IPS-18c (cell line): ENCODE measurements around the gene API5.

ENCODE experiments used
- H3K4me3 ChIP-seq: 2 replicates; pipeline ENCODE4 v1.7.0; 2013; ENCODE audit warnings: low read depth, mild to moderate bottlenecking, low read length, moderate library complexity; ENCODE audit not compliant: insufficient read depth
- H3K9me3 ChIP-seq: one replicate; pipeline ENCODE4 v1.6.1; 2013; ENCODE audit warnings: mild to moderate bottlenecking, low read length, moderate library complexity; ENCODE audit not compliant: control insufficient read depth, insufficient read depth

API5 gene

DNA sequence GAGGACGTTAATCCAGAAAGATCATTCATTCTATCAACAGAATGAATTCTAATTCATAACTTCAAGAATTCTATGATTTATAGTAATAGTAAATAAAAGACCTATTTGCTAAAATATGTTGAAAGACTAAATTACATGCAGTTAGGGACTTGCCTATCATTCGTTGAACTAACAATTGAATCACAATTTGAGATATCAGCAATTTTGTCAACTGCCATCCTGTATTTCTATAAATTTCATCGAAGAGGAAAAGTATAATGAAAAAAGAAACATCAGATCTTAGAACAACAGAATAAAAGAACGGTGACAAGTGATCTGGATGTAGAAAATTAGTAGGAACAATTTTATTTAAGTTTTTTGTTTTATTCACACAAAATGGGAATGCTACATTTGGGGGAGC, 42.5 kb downstream of the API5 start:
- peaks cover 2% of the 10 kb centered on the region for H3K9me3 ChIP-seq

DNA sequence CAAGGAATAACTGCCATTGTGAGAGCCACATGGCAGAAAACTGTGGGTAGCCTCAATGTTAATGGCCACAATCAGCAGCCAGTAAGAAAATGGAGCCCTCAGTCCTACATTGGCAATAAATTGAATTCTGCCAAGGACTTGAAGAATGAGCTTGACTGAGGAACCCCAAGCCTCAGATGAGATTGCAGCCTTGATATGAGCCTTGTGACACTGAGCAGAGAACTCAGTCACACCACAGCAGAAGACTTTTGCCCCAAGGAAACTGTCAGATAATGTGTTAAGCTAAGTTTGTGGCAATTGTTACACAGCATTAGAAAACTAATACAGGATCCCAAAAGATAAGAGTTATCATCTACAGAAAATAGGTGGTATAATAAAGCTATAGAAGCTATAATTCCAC, 44.5 kb downstream of the API5 start:
- H3K9me3 ChIP-seq = peaks cover 2% of the 10 kb centered on the region
- no peak overlapping the region for H3K4me3 ChIP-seq

More for the DNA sequence above, 42.5 kb downstream of the API5 start:
- no peak overlapping the region for H3K4me3 ChIP-seq

DNA sequence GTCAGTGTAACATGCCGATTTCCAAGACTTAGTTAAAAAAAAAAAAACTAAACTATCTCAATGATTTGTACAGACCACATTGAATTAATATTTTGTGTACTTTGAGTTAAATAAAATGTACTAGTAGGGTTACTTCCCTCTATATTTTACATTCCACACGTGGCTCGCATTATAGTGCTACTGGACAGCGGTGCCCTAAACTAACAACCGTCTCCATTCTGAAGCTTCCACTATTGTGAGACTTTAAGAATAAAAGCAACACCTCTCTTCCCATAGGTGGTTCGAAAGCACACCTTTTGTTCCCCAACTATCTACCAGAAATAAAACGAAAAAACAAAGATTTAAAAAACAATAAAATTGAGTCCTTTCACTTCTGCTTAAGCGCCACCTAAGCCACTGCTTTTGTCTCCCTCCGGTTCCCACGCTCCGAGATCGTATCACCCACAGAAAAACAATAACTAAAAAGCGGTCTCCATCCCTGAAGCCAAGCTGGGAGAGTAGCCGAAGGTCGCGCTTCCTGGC, 46.5 kb downstream of the API5 start:
- Histone ChIP-seq H3K4me3 (peak overlapping the region; percentile 97), H3K9me3 (no peaks in the 10 kb centered on the region)

DNA sequence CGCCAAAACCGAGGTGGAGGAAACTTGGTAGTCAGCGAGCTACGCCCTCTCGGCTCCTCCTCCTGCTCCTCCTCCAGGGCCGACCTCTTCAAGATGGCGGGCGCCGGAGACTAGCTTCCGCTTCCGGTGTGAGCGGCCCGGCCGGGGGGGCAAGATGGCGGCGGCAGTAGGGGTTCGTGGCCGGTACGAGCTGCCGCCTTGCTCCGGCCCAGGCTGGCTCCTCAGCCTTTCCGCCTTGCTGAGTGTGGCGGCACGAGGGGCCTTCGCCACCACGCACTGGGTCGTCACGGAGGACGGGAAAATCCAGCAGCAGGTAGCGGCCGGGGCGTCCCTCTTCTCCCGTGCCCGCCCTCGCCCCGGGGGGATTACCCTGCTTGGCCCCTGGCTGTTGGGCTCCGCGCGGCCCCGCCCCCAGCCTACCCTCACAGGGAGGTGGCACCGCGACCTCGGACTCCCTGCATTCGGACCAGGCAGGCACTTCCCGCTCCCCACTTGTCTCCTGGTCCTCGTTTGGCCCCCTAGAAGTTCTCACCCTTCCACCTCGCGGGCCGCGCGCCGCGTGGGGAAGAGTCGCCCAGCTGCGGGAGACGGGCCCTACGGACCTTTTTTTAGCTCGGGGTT, 47.1 kb downstream of the API5 start, which contains the start of gene TTC17:
Gene TTC17 (plus strand): TSS at position 120 of the 621 bp plus-strand sequence. CDS start 35 bp downstream, at position 155.
- Histone ChIP-seq H3K9me3 (no peaks in the 10 kb centered on the region), H3K4me3 (peak within 1 kb of the TSS; percentile 97)

DNA sequence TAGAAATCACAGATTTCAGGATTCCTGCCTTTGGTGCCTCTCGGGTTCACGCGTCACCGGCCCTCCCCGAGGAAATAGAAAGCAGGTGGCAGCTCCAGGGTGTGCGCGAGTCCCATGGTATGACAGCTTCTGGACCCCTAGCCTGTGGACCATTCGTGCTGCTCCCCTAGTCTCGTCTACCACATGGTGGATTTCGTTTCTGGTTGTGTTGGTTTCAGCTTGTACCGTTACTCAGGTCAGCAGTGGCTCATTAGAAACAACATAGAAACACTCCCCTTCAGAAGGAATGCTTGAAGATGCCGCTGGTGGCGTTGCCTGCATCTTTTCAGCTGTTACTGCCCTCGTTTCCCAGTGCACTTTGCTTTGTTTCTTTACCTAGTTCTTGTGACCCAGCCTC, 47.6 kb downstream of the API5 start:
- Histone ChIP-seq H3K4me3 (peak overlapping the region; percentile 97), H3K9me3 (no peaks in the 10 kb centered on the region)

DNA sequence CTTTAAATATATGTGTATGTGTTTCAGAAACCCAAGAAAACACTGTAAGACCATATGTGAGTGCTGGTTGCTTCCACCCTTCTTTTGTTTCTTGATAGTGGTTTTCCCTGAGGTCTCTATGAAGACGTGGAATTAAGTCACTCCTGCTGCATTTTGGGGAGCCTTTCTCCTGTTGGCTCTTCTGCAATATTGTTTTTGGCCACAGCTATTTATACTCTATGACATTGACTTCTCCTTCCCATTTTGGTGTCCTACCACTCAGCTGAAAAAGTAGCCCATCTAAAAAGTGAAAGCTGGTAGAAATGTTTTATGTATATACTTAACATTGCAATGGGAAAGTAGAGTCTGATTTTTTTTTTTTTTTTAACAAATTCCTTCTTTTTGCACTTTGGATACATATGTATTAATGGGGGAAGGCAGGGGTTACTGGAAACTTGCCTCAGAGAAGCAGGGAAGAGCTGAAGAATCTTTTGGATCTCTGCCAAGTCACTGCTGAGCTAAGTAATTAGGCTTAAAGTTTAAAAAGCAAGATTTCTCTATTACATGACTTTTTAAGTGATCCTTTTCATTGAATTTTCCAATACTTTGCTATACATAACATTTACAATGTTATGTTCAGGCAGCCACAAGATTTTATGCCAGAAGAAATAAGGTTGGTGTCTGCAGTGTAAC, 48.7 kb downstream of the API5 start:
- no peaks in the 10 kb centered on the region for H3K9me3 ChIP-seq
- peak overlapping the region; percentile 97; the same call in 1 of the 2 replicates for H3K4me3 ChIP-seq

DNA sequence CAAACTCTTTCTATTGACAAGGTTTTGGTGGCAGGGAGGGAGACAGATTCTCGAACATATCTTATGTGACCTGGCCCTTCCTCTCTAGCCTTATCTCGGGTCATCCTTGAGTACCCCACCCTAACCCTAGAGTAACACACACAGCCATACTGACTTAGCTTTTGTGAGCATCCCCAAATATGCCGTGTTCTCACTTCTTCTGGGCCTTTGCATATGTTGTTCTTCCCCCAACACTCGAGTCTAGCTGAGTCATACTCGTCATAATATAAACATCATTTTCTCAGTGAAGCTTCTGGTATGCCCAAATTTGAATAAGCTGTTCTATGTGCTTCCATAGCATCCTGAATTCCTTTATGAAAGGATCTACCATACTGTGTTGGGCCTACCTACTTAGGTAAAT, 54.9 kb downstream of the API5 start:
- no peaks in the 10 kb centered on the region for H3K9me3 ChIP-seq
- H3K4me3 ChIP-seq = no peak overlapping the region

DNA sequence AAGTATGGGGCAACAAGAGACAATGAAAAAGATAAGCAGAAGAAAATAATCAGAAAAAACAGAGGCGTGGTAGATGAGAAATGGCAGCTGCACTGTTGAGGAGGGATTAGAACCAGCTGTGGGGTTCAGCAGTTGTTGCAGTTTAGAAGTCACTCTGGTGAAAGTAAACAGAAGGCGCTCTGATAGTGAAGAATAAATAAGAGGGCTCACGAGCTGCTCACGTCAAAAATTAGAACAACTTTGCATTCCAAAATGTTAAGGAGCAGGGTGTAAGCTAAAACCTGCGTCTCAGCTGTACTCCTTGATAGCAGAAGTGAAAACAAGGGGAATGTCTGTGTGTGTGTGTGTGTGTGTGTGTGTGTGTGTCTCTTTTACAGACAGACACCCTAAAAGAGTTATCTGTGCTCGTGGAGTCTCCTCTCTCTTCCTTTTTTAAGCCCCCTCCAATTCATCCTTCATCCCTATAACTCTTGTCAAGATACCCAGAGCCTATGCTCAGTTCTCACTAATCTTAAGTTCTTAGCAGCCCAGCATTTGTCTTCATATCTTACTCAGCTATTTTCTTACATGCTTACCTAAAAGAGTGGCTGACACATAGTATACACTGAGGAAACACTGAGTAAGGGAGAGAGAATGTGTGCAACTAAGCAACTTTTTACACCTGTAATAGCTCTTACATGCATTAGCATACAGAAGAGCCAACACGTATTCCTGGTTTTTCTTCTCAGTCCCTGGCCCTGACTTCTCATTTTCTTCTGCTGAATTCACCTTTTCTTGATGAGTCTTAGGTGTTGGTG, 55.8 kb downstream of the API5 start:
- Histone ChIP-seq H3K4me3 (no peak overlapping the region), H3K9me3 (no peaks in the 10 kb centered on the region)

DNA sequence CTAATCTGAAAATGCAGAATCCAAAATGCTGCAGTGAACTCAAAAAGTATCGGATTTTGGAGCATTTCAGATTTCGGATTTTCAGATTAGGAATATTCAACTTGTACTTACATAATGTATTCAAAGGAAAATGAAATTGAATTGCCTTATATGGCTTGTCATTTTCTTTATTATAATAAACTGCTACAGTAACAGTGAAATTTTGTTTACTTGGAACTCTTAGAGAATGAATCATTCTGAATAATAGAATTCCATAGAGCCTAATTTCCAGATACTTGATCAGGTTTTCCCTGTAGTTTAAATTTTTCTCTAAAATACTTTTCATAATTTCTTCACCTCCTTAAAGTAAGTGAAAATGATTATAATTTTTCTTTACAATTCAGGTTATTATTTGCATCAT, 64.3 kb downstream of the API5 start:
- Histone ChIP-seq H3K9me3 (no peaks in the 10 kb centered on the region), H3K4me3 (no peak overlapping the region)

DNA sequence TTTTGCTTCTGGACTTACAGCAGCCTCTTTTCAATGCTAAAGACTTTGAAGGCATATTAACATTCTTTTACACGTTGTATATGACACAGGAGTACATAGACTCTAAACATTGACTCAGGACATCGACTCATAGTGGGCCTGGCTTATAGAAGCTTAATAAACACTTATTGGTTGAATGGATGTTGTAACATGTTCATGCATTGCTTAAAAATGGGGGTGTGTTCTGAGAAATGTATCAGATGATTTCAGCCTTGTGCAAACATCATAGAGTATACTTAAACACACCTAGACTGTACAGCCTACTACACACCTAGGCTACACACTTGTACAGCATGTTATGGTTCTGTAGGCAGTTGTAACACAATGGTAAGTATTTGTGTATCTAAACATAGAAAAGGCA, 64.8 kb downstream of the API5 start:
- Histone ChIP-seq H3K4me3 (no peak overlapping the region), H3K9me3 (no peaks in the 10 kb centered on the region)

DNA sequence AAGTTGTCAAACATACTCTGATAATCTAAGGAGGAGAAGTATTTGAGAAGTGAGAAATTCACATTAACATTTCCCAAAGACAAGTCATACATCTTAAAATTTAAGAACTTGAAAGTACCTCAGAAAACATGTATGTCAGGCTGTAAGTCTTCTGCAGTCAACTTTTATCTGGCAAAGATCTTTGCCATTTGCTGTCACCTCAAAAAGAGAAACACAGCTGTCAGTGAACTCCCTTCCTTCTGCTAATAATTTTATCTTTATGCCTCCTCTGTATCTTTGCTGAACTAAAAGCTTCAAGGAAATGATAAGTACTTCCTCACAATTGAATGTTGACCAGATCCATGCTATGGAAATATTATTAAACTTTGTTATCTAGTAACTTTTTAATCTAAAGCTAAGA, 65.6 kb downstream of the API5 start:
- H3K4me3 ChIP-seq = no peak overlapping the region

DNA sequence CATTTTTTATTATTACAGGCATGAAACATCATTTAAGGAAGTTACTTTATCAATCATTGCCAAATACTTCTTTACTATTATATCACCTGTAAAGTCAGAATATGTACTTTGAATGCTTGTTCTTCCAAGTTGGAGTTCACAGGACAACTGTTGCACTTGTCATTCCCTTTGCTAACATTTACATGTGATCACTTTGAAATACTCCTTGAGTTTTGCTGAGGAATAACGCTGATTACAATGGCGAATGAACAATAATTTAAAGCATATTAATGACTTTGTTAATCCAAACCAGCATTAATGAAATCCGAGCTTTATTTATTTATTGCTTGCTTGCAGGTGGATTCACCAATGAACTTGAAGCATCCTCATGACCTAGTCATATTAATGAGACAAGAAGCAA, 67.1 kb downstream of the API5 start:
- peaks cover 2% of the 10 kb centered on the region for H3K9me3 ChIP-seq
- H3K4me3 ChIP-seq = no peak overlapping the region

More for the DNA sequence above, 65.6 kb downstream of the API5 start:
- no peaks in the 10 kb centered on the region for H3K9me3 ChIP-seq

DNA sequence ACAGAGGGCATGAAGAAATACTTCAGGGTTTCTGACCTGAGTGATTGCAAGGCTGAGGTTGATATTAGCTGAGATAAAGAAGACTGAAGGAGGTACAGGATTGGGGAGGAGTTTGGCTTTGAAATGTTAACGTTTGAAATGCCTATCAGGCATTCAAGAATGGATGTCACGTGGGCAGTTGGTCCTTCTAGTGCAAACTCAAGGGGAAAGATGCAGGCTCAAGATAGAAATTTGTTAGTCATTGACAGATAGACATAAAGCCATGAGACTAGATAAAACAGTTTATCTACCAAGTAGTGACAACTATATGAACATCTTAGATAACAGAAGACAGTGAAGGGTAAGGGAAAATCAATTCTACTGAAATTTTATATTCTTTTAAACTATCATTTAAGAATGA, 70.0 kb downstream of the API5 start:
- Histone ChIP-seq H3K9me3 (peaks cover 2% of the 10 kb centered on the region), H3K4me3 (no peak overlapping the region)

DNA sequence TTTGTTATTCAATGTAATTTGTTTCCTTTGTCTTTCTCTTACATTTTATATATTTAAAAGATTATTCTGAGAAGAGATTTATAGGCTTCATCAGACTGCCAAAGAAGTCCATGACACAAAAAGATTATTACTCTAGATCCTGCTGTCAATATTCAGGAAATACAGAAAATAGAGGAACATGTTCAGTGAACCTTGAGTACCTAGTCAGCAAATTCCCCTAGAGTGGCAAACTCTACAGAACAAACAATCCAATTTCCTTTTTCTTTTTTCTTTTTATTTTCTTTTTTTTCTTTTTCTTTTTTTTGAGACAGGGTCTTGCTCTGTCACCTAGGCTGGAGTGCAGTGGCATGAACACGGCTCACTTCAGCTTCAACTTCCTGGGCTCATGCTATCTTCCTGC, 70.8 kb downstream of the API5 start:
- H3K4me3 ChIP-seq = no peak overlapping the region
- peaks cover 2% of the 10 kb centered on the region for H3K9me3 ChIP-seq

DNA sequence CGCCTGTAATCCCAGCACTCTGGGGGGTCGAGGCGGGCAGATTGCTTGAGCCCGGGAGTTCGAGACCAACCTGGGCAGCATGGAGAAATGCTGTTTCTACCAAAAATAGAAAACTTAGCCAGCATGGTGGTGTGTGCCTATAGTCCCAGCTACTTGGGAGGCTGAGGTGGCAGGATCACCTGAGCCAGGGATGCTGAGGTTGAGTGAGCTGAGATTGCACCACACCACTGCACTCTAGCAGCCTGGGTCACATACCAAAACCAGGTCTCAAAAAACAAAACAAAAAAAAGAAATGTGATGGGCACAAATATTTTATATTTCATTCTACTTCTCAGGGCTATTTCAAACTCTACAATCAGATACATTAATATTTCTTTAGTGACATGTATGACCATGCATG, 72.6 kb downstream of the API5 start:
- Histone ChIP-seq H3K9me3 (peaks cover 2% of the 10 kb centered on the region), H3K4me3 (no peak overlapping the region)

DNA sequence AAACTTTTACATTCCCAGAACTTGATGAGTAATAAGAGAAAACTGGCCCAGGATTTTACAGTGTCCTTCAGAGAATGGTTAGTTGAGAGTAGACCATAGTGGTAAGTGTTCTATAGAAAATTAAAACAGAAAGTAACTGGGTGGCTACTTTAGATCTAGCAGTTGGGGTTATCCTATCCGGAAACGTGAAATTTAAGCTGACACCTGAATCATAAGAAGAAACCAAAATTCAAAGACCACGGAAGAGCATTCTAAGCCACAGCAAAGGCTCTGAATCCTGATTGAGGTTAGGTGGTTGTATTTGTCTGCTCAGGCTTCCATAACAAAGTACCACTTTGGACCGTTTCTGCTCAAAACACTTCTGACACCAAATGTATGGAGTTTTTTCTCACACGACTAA, 80.9 kb downstream of the API5 start:
- Histone ChIP-seq H3K9me3 (no peaks in the 10 kb centered on the region), H3K4me3 (no peak overlapping the region)

DNA sequence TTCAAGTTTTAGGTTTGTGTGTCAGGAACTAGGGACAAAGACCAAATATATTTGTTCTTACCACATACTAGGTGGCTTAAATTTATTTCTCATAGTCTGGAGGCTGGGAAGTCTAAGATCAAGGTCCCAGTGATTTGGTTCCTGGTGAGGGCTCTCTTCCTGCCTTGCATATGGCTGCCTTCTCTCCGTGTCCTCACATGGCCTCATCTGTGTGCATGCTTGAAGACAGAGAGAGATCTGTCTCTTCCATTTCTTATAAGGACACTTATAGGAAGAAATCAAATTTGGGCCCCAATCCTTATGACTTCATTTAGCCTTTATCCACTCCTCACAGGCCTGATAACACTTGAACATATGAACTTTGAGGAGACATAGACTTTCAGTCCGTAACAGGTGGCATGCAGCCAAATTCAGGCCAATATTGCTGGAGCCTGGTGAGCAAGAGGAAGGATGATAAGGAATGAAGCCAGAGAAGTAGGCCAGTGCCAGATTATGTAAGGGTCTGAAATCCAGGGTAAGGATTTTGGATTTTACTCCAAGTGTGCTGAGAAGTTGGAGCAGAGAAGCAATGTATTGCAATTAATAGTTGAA, 82.1 kb downstream of the API5 start:
- Histone ChIP-seq H3K4me3 (no peak overlapping the region), H3K9me3 (no peaks in the 10 kb centered on the region)
